Adipose tissue (tissue), 3 donors: ENCODE data around the gene ZNF74. TPM values are rescaled to one million over a fixed set of nuclear protein-coding genes. Genes with fewer than 3 reads are reported as not detected.

Experiments
- H3K27ac ChIP-seq: one replicate; pipeline ENCODE4 v1.5.1; 2013; ENCODE audit warnings: low read depth, low read length
- WGBS, 3 donors: extraction: QIAGEN DNeasy Blood & Tissue Kit; methylation state at CpG; one replicate each; pipeline ENCODE4 v1.1.7; 2013; 5-methylcytosine and 5-hydroxymethylcytosine counted together
- polyA plus RNA-seq, 3 donors: library from polyadenylated mRNA; stranded (reverse); fragments of 200-250 nt; gene quantifications; one replicate each; pipeline ENCODE4 v1.2.3, GENCODE V29; 2013
- donor health status: healthy with polysubstance abuse.
- donor health status: Bipolar disorder and iron deficiency.
- donor health status: healthy.

ZNF74 gene
- polyA plus RNA-seq, 3 donors: 2.3 to 4.5 (median 2.5) TPM

DNA sequence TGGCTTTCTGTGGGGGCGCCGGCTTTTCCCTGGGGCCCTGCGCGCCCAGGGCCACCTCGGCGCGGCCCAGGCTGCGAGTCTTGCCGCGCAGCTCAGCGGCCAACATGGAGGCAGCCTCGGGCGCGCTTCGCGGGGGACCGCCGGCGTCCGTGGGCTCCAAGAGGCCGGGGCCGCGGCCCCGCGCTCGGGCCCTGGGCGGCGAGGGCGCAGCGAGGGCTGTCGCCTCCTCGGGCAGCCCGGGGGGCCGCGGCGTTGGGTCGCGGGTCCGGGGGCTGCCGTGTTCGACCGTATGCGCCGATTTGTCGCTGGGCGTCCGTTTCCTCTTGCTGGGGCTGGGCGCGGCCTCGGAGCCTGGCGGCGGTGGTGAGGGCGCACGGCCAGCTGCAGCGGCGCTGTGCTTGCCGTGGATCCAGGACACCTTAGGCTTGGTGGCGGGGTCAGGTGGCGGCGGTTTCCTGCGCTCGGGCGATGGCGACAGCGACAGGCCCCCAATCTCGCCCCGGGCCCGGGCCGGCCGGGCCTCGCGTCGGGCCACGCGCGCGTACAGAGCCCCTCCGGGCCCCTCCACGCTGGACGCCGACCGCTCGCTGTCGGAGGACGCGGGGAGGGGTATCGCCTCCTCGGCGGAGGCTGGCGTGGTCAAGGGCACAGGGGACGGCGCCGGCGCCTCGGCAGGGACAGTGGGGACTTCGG is 31.8 kb downstream of the ZNF74 start:
- no peak overlapping the region for H3K27ac ChIP-seq
- 32 to 50% (median 48%) methylated on average over 70 to 96 of the region's 96 CpGs for WGBS, 3 donors

DNA sequence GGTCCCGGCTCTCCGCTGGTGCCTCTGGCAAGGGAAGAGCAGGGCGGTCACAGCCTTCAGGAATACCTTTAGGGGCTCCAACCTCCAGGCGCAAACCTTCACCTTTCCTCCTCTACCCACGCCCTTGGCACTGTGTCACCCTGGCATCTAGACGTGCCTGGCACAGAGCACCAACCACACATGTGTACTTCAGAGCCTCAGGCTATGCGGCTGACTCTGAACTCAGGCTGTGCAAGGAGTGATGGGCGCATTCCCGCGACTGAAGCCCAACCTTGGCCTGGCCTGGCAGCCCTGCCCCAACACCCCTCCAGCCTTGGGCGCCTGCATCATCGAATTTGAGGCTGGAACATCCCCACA is 32.3 kb downstream of the ZNF74 start:
- WGBS, 3 donors: 73 to 89% (median 79%) methylated on average over 11 to 12 of the region's 12 CpGs
- H3K27ac ChIP-seq: no peak overlapping the region

DNA sequence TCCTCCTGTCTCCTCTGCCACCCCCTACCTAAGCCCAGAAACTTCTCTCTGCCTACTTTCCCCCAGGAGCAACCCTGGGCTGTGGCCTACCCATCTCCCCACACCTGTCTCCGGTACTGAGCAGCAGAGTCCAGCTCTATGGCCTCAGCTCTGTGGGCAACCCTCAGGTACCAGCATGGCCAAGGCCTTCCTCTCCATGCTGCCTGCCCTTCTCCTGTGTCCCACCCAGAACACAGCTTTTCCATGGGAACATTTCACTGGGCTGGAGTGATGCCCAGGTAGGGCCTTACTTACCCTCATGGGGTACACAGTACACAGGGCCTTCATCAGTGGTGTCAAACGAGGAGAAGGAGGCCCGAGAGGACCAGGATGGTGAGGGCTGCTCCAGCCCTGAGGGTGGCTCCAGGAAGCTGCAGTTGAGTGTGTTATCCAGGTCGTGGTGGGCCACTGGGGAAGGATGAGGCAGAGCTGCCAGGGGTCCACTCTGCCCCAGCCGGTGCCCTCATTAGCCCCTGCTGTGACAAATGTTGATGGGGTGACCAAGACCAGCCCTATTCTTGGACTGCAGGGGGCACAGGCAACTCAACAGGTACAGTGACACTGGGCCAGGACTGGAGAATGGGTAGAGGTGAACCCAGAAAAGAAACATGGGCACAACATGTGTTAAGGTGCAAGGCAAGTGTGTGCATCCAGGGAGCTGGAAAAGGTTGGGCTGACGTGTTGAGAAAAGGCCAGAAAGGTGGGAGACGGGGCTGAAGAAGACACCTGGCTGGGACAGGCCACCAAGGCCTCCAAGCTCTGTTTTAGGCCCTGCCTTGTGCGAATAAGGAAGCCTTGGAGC is 33.4 kb downstream of the ZNF74 start:
- 92% methylated on average over 8 of the region's 8 CpGs for WGBS, 3 donors
- H3K27ac ChIP-seq: no peak overlapping the region

GRCh38 chr22:20427945-20428417 is 34.0 kb downstream of the ZNF74 start:
- no peak overlapping the region for H3K27ac ChIP-seq
- WGBS, 3 donors: 92 to 98% (median 97%) methylated on average over 4 of the region's 4 CpGs

DNA sequence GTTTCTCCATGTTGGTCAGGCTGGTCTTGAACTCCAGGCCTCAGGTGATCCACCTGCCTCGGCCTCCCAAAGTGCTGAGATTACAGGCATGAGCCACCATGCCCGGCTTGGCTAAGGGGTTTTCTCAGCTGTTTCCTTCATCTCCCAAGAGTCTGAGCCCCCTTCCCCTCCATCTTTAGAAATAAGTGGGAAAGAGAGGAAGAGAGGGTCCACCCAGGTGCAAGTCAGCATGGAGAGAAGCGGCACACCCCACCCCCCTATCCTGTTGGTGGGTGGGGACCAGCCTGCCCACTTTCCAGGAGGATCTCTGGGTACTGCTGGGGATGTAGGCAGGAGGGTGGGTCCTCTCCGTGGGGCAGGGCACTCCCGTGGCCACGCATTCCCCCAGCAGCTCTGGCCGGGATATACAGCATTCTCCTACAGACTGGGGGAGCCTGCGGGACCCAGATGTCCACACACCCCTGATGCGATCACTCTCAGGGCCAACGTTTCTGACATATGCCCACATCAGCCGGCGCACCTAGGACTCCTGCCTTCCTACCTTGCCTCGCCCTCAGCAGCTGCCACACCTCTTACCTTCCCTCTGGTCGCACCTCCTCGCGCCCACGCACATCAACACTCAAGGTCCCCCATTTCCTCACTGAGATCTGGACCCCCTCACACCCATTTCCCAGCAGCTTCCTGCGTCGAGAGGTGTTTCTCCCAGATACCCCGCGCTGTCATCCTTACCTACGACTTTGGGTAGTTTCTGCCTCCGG is 34.7 kb downstream of the ZNF74 start:
- 63 to 74% (median 73%) methylated on average over 23 of the region's 23 CpGs for WGBS, 3 donors
- H3K27ac ChIP-seq: no peak overlapping the region

DNA sequence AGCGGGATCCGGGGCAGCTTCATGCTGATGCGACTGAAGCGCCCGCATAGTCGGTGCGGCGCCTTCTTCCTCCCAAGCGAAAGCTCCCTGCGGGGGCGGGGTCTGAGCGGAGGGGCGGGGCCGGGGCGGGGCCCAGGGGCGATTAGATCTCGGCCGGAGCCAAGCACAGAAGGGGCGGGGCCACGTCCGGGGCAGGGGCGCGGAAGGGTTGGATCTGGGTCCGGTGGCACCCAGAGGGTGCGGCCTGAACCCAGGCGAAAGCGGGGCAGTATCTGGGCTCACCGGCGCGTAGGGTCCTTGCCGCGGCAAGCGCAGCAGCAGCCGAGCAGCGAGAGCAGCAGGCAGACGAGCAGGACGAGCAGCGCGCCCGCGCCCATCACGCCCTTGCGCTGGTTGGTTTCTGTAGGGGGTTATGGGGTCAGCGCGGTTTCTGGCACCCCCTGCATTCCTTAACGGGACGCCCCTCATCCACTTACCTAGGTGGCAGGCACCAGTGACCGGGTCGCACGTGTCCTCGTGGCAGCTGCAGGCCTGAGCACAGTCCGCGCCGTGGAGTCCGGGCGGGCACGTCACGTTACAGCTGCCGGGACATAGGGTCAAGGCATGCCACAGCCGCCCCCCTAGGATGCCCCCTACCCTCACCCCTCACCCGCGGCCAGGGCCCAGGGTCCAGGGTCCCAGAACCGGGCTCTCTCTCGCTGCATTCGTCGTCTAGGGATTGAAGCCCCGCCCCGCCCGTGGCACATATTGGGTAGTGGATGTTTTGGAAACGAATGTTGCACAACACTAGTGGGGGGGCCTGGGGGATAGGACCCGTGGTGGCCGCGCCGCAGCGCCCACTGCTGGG is 35.5 kb downstream of the ZNF74 start:
- H3K27ac ChIP-seq: no peak overlapping the region
- WGBS, 3 donors: 27 to 52% (median 50%) methylated on average over 64 to 75 of the region's 75 CpGs

GRCh38 chr22:20430101-20430719 is 36.3 kb downstream of the ZNF74 start:
- 26 to 57% (median 56%) methylated on average over 32 to 37 of the region's 37 CpGs for WGBS, 3 donors
- no peak overlapping the region for H3K27ac ChIP-seq

DNA sequence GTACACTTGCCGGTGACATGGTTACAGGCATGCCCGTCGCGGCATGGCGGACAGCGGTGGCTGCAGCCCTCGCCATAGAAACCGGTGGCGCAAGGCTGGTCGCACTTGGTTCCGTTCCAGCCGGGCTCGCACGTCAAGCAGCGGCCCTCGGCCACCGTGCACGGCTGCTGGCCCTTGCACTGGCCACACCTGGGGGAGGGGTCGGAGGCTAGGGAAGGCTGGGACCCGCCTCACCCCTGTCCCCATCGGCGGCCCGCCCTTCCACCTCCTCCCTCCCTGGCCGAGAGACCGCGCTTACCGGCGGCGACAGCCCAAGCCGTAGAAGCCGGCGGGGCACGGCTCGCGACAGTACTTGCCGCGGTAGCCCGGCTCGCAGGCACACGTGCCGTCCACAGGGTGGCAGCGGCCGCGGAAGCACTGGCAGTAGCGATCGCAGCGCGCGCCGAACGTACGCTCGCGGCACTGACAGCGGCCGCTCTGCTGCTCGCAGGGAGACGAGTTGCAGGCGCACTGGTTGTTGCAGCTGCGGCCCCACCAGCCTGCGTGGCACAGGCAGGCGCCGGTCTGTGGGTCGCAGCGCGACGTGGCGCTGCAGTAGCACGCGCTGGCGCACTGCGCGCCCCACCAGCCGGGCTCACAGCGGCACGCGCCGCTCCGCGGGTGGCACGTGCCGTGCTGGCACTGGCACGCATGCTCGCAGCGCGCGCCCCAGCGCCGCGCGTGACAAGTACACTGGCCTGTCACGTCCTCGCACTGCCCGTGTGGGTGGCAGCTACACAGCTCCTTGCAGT is 37.0 kb downstream of the ZNF74 start:
- H3K27ac ChIP-seq: no peak overlapping the region
- 12 to 43% (median 35%) methylated on average over 85 to 94 of the region's 94 CpGs for WGBS, 3 donors

- H3K27ac ChIP-seq: no peak overlapping the region
- WGBS, 3 donors: 39 to 64% (median 49%) methylated on average over 37 to 50 of the region's 50 CpGs
Measured at GRCh38 chr22:20431511-20432192, 37.7 kb downstream of the ZNF74 start.

DNA sequence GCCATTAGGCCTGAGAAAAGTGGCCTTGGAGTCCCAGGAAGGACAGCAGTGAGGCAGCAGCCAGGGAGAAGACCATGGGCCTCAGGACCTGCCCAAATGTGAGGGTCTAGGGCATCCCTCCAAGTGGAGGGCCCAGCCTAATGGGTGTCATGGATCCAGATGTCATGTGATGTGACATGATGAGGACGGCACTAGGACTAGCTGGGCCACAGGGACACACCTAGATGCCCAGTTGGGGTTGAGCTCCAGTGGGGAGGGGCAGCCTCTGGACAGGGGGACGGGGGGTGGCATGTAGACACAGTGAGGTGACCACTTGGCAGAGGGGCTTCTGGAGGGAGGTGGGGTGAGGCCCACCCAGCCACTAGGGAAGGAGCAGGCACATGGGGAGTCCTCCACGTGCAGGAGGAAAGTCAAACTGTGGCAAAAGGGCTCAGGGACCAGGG is 38.3 kb downstream of the ZNF74 start:
- 79 to 86% (median 84%) methylated on average over 3 of the region's 3 CpGs for WGBS, 3 donors

GRCh38 chr22:20433191-20433590 is 39.2 kb downstream of the ZNF74 start:
- H3K27ac ChIP-seq: no peak overlapping the region

More for the DNA sequence above, 38.3 kb downstream of the ZNF74 start:
- H3K27ac ChIP-seq: no peak overlapping the region

DNA sequence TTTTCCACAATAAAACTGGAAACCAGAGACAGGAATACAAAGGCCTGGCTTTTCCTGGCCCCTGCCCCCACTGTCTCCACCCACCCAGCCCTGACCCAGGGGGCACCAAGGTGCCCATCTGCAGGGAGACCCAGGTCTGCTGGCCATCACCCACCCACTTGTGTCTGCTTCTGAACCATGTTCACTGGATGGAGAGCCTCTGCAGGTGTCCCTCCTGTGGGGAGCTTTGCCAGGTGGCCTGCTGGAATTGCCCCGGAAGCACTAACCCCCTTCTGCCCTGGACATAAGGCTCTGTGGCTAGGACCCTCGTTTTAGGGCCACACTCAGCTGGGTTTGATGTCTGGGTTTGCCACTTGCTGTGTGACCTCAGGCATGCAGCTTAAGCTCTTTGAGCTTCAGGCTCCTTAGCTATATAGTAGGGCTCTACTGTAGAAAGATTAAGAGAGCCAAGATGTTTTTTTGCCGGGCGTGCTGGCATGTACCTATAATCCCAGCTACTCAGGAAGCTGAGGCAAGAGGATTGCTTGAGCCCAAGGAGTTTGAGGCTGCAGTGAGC is 39.8 kb downstream of the ZNF74 start:
- WGBS, 3 donors: 73 to 85% (median 81%) methylated on average over 4 of the region's 4 CpGs
- H3K27ac ChIP-seq: no peak overlapping the region

More at GRCh38 chr22:20433191-20433590, 39.2 kb downstream of the ZNF74 start:
- 93% methylated on average over 11 of the region's 11 CpGs for WGBS, 3 donors

GRCh38 chr22:20434264-20434751 is 40.4 kb downstream of the ZNF74 start:
- no peak overlapping the region for H3K27ac ChIP-seq
- 94 to 96% (median 94%) methylated on average over 12 of the region's 12 CpGs for WGBS, 3 donors

DNA sequence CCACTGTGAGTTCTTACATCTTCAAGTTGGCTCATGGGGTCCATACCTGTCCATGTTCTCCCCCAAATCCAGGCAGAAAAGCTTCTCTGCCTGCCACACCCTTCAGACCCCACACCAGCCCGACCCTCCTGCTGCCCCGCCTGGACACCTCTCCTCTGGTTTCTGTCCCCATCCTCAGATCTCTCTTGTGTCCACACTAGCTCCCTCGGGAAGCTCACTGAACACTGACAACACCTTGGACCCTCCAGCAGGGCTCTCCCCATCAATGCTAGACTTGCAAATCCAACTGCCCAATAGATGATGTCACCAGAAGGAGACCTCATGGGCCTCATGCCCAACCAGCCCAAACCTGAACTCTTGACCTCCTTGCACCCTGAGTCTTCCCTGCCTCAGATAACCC is 40.8 kb downstream of the ZNF74 start:
- H3K27ac ChIP-seq: no peak overlapping the region
- 93 to 98% (median 98%) methylated on average over 3 of the region's 3 CpGs for WGBS, 3 donors

DNA sequence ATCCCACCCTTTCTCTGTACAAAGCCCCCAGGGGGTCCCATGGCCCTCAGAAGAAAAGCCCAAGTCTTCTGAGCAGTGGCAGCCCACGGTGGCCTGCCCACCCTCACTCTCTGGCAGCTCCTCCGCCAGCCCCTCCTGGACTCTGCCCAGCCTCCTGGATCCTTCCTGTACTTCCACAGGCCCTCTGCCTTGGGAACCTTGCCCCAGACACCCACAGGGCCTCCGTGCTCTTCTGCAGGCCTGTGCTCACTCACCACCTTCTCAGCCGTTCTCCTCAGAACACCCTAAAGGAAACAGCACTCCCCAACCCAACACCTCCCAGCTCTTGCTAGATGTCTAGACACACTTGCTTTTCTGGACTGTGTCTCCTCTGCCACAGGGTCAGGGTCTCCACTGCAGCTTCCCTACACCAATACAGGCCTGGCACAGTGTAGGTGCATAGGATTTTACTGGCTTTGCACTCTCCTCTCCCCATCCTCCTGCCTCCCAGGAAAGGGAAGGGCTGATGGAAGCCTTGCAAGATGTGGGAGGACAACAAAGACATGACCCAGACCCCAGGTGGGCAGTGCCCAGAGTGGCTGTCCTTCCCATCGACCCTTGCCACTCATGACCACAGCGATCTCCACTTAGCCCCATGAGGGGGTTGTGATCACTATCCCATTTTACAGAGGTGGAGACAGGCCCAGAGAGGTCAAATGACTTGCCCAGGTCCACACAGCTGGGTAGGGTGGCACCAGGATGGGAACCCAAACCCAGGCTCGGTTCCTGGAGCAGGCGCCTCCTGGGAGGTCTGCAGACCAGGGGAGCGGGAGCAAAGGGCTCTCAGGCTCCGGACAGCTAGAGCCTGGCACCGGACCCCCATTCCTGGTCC is 41.7 kb downstream of the ZNF74 start:
- 56 to 71% (median 67%) methylated on average over 10 to 11 of the region's 11 CpGs for WGBS, 3 donors
- H3K27ac ChIP-seq: no peak overlapping the region
